H9 (cell line): ENCODE data around the gene F7. TPM values are rescaled to one million over a fixed set of nuclear protein-coding genes. Genes with fewer than 3 reads are reported as not detected.

Experiments used
- DNase-seq: peaks from one replicate; pipeline ENCODE4 v3.0.0-alpha.2; 2017
- H2AFZ ChIP-seq: one replicate; pipeline ENCODE4 v1.6.1; 2013; ENCODE audit warnings: mild to moderate bottlenecking, low read length, control low read depth, moderate library complexity
- H2AK5ac ChIP-seq: 2 replicates; pipeline ENCODE4 v1.6.1; 2013; ENCODE audit warnings: low read length, control low read depth, mixed read lengths; ENCODE audit not compliant: insufficient read length
- H2BK120ac ChIP-seq: one replicate; pipeline ENCODE4 v1.6.1; 2013; ENCODE audit warnings: low read depth, mild to moderate bottlenecking, low read length, control low read depth, inconsistent platforms; ENCODE audit not compliant: poor library complexity, severe bottlenecking
- H2BK12ac ChIP-seq: 2 replicates; pipeline ENCODE4 v1.6.1; 2013; ENCODE audit warnings: low read length, control low read depth, mixed read lengths, low read depth; ENCODE audit not compliant: insufficient read length
- H2BK15ac ChIP-seq: 2 replicates; pipeline ENCODE4 v1.6.1; 2013; ENCODE audit warnings: low read depth, low read length, control low read depth
- H2BK20ac ChIP-seq: one replicate; pipeline ENCODE4 v1.6.1; 2013; ENCODE audit warnings: low read depth, mild to moderate bottlenecking, low read length, control low read depth, inconsistent platforms; ENCODE audit not compliant: poor library complexity, severe bottlenecking
- H2BK5ac ChIP-seq: 2 replicates; pipeline ENCODE4 v1.6.1; 2013; ENCODE audit warnings: low read length, control low read depth, mixed read lengths; ENCODE audit not compliant: insufficient read length
- H3K14ac ChIP-seq: 2 replicates; pipeline ENCODE4 v1.6.1; 2013; ENCODE audit warnings: low read length, control low read depth; ENCODE audit not compliant: insufficient read depth
- H3K18ac ChIP-seq: 2 replicates; pipeline ENCODE4 v1.6.1; 2013; ENCODE audit warnings: low read depth, mild to moderate bottlenecking, mixed read lengths, low read length, control low read depth; ENCODE audit not compliant: insufficient read length
- H3K23ac ChIP-seq: 2 replicates; pipeline ENCODE4 v1.6.1; 2013; ENCODE audit warnings: low read length, control low read depth, mixed read lengths, low read depth; ENCODE audit not compliant: insufficient read length
- H3K23me2 ChIP-seq: 2 replicates; pipeline ENCODE4 v1.6.1; 2013; ENCODE audit warnings: low read depth, mild to moderate bottlenecking, mixed read lengths, low read length, control low read depth; ENCODE audit not compliant: insufficient read length, poor library complexity, severe bottlenecking
- H3K27ac ChIP-seq: 2 replicates; pipeline ENCODE4 v1.5.1; 2013; ENCODE audit warnings: low read length, control low read depth, mixed read lengths, low read depth; ENCODE audit not compliant: insufficient read length
- H3K27me3 ChIP-seq: 2 replicates; pipeline ENCODE4 v1.6.1; 2013; ENCODE audit warnings: low read length, control low read depth, inconsistent platforms; ENCODE audit not compliant: insufficient read depth
- H3K4ac ChIP-seq: 2 replicates; pipeline ENCODE4 v1.6.1; 2013; ENCODE audit warnings: low read depth, mild to moderate bottlenecking, control low read depth, inconsistent platforms, low read length, moderate library complexity
- H3K4me1 ChIP-seq: 2 replicates; pipeline ENCODE4 v1.6.1; 2013; ENCODE audit warnings: low read length, control low read depth, inconsistent platforms; ENCODE audit not compliant: insufficient read depth
- H3K4me2 ChIP-seq: 2 replicates; pipeline ENCODE4 v1.6.1; 2013; ENCODE audit warnings: low read length, control low read depth, mixed read lengths; ENCODE audit not compliant: insufficient read length, insufficient read depth
- H3K56ac ChIP-seq: 2 replicates; pipeline ENCODE4 v1.6.1; 2013; ENCODE audit warnings: low read depth, mild to moderate bottlenecking, mixed read lengths, low read length, control low read depth; ENCODE audit not compliant: insufficient read length
- H3K79me1 ChIP-seq: 2 replicates; pipeline ENCODE4 v1.6.1; 2013; ENCODE audit warnings: low read depth, mild to moderate bottlenecking, moderate library complexity, low read length, control low read depth, inconsistent platforms; ENCODE audit not compliant: insufficient read depth, poor library complexity, severe bottlenecking
- H3K79me2 ChIP-seq: 2 replicates; pipeline ENCODE4 v1.6.1; 2013; ENCODE audit warnings: low read length, control low read depth, inconsistent platforms; ENCODE audit not compliant: insufficient read depth
- H3K9ac ChIP-seq: 2 replicates; pipeline ENCODE4 v1.6.1; 2013; ENCODE audit warnings: low read length, control low read depth, mixed read lengths; ENCODE audit not compliant: insufficient read length; ENCODE audit errors: extremely low read depth
- H3K9me3 ChIP-seq: one replicate; pipeline ENCODE4 v1.6.1; 2013; ENCODE audit warnings: low read depth, low read length, inconsistent platforms; ENCODE audit not compliant: control insufficient read depth
- H3T11ph ChIP-seq: one replicate; pipeline ENCODE4 v1.6.1; 2013; ENCODE audit warnings: mild to moderate bottlenecking, low read length, control low read depth, inconsistent platforms
- H4K20me1 ChIP-seq: one replicate; pipeline ENCODE4 v1.6.1; 2013; ENCODE audit not compliant: control insufficient read depth, insufficient read length, insufficient read depth
- H4K5ac ChIP-seq: 2 replicates; pipeline ENCODE4 v1.6.1; 2013; ENCODE audit warnings: low read depth, mild to moderate bottlenecking, mixed read lengths, low read length, control low read depth; ENCODE audit not compliant: insufficient read length
- H4K8ac ChIP-seq: replicated peaks from 2 replicates; pipeline ENCODE4 v1.6.1; 2013; ENCODE audit warnings: low read length, control low read depth, mixed read lengths, low read depth; ENCODE audit not compliant: insufficient read length
- H4K91ac ChIP-seq: 2 replicates; pipeline ENCODE4 v1.6.1; 2013; ENCODE audit warnings: low read depth, mild to moderate bottlenecking, moderate library complexity, mixed read lengths, low read length, control low read depth; ENCODE audit not compliant: insufficient read length
- H3K27ac Mint-ChIP-seq, 3 experiments: 2 replicates in 2 of 3; 3 replicates in 1 of 3; pipeline ENCODE4 v1.8.0; 2020 to 2021; ENCODE audit warnings: mixed read lengths in 3 of 3, mild to moderate bottlenecking in 1 of 3, moderate library complexity in 1 of 3
- H3K27me3 Mint-ChIP-seq: 2 replicates; pipeline ENCODE4 v1.8.0; 2021; ENCODE audit warnings: low read depth, mild to moderate bottlenecking, moderate library complexity, mixed read lengths
- H3K36me3 Mint-ChIP-seq, 3 experiments: 2 replicates in 2 of 3; 3 replicates in 1 of 3; pipeline ENCODE4 v1.8.0; 2020 to 2021; ENCODE audit warnings: low read depth in 3 of 3, mixed read lengths in 3 of 3; ENCODE audit not compliant: insufficient read depth in 1 of 3
- H3K4me1 Mint-ChIP-seq, 2 experiments: 2 replicates each; pipeline ENCODE4 v1.8.0; 2020; ENCODE audit warnings: mixed read lengths in 2 of 2
- H3K4me3 Mint-ChIP-seq, 2 experiments: 2 replicates in 1 of 2; 3 replicates in 1 of 2; pipeline ENCODE4 v1.8.0; 2020 to 2021; ENCODE audit warnings: mild to moderate bottlenecking in 2 of 2, mixed read lengths in 2 of 2, moderate library complexity in 1 of 2
- H3K9me3 Mint-ChIP-seq, 2 experiments: 2 replicates in 1 of 2; 3 replicates in 1 of 2; pipeline ENCODE4 v1.8.0; 2020; ENCODE audit warnings: mild to moderate bottlenecking in 2 of 2, mixed read lengths in 2 of 2, moderate library complexity in 1 of 2
- WGBS: extraction: QIAGEN DNeasy Blood & Tissue Kit; methylation state at CpG from one replicate; pipeline ENCODE4 v1.1.7; 2013; ENCODE audit warnings: missing lambda C conversion rate, low lambda C conversion rate, mixed read lengths; ENCODE audit not compliant: insufficient read length; ENCODE audit errors: extremely low coverage; 5-methylcytosine and 5-hydroxymethylcytosine counted together
- total RNA-seq: library from RNA; stranded (reverse); gene quantifications from 2 replicates; pipeline ENCODE4 v1.2.1, GENCODE V29; 2021
- TF ChIP-seq, protein P1 (sequence below): fragments of 200-600 bp; sonication (generic); conservative IDR thresholded peaks from 3 replicates; pipeline ENCODE4 v1.8.0; 2021; ENCODE audit warnings: antibody characterized with exemption, mild to moderate bottlenecking

Gene F7
- total RNA-seq, 1 experiment from 2014 or later: 0.81 TPM

DNA sequence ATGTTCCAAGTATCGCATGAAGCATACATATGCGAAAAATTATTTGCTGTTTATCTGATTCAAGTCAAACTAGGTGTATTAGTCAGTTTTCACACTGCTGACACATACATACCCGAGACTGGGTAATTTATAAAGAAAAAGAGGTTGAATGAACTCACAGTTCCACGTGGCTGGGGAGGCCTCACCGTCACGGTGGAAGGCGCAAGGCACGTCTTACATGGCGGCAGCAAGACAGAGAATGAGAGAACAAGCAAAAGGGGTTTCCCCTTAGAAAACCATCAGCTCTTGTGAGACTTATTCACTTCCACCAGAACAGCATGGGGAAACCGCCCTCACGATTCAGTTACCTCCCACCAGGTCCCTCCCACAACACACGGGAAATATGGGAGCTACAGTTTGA lies 39.9 kb downstream of the F7 start:
- Histone ChIP-seq H4K20me1 (no peaks in the 10 kb centered on the region), H2BK20ac (no peak overlapping the region), H2BK5ac (no peak overlapping the region), H2BK12ac (no peak overlapping the region), H4K8ac (no peak overlapping the region), H3K9me3 (no peaks in the 10 kb centered on the region), H3K79me2 (no peaks in the 10 kb centered on the region), H3K4me1 (no peaks in the 10 kb centered on the region), H2AK5ac (no peak overlapping the region), H3K23ac (no peak overlapping the region), H3K14ac (no peak overlapping the region), H2AFZ (no peak overlapping the region), H3K27me3 (no peaks in the 10 kb centered on the region), H3K27ac (no peak overlapping the region), H2BK120ac (no peak overlapping the region), H4K5ac (no peak overlapping the region), H3K79me1 (no peaks in the 10 kb centered on the region), H3K9ac (no peak overlapping the region), H3K4ac (no peak overlapping the region), H3K56ac (no peak overlapping the region), H3T11ph (no peak overlapping the region), H4K91ac (no peak overlapping the region), H3K23me2 (no peaks in the 10 kb centered on the region), H2BK15ac (no peak overlapping the region), H3K4me2 (no peak overlapping the region), H3K18ac (no peak overlapping the region)
- Mint-ChIP-seq H3K4me1 (peaks cover 0 to 10% of the 10 kb centered on the region in 2 experiments; a peak in 2 of 4 replicates), H3K36me3 (no peaks in the 10 kb centered on the region), H3K27me3 (peaks cover 5% of the 10 kb centered on the region), H3K27ac (no peak overlapping the region), H3K4me3 (no peak overlapping the region), H3K9me3 (no peaks in the 10 kb centered on the region)
- peak; percentile 3 for DNase-seq
- TF ChIP-seq, protein P1, sequence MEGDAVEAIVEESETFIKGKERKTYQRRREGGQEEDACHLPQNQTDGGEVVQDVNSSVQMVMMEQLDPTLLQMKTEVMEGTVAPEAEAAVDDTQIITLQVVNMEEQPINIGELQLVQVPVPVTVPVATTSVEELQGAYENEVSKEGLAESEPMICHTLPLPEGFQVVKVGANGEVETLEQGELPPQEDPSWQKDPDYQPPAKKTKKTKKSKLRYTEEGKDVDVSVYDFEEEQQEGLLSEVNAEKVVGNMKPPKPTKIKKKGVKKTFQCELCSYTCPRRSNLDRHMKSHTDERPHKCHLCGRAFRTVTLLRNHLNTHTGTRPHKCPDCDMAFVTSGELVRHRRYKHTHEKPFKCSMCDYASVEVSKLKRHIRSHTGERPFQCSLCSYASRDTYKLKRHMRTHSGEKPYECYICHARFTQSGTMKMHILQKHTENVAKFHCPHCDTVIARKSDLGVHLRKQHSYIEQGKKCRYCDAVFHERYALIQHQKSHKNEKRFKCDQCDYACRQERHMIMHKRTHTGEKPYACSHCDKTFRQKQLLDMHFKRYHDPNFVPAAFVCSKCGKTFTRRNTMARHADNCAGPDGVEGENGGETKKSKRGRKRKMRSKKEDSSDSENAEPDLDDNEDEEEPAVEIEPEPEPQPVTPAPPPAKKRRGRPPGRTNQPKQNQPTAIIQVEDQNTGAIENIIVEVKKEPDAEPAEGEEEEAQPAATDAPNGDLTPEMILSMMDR: no peak
- WGBS: no CpG with 5 or more reads among the region's 12 CpGs
